Fibroblast of lung (primary cell): ENCODE results near the gene HSH2D. TPM values are rescaled to one million over a fixed set of nuclear protein-coding genes. Genes with fewer than 3 reads are reported as not detected.
A peak's percentile ranks its signal among the peaks of the same experiment; 100 is the strongest.

Source experiments
- DNase-seq, 2 donors: peaks; one replicate each; pipeline versions ENCODE4 v3.0.0 to v3.0.0-alpha.2; 2010; ENCODE audit warnings: low read depth in 2 of 2
- H2AFZ ChIP-seq: 2 replicates; pipeline ENCODE4 v1.5.1; 2012; ENCODE audit warnings: low read length, control low read depth, inconsistent platforms
- H3K27ac ChIP-seq: 2 replicates; pipeline ENCODE4 v1.5.1; 2011; ENCODE audit warnings: low read length, control low read depth; ENCODE audit not compliant: insufficient read depth
- H3K27me3 ChIP-seq: 2 replicates; pipeline ENCODE4 v1.5.1; 2011; ENCODE audit warnings: mild to moderate bottlenecking, low read length; ENCODE audit not compliant: control insufficient read depth, insufficient read depth
- H3K36me3 ChIP-seq: 2 replicates; pipeline ENCODE4 v1.5.1; 2011; ENCODE audit warnings: low read length; ENCODE audit not compliant: control insufficient read depth, insufficient read depth
- H3K4me1 ChIP-seq: 2 replicates; pipeline ENCODE4 v1.5.1; 2011; ENCODE audit warnings: low read length; ENCODE audit not compliant: control insufficient read depth, insufficient read depth; ENCODE audit errors: extremely low read depth
- H3K4me2 ChIP-seq: 2 replicates; pipeline ENCODE4 v1.5.1; 2011; ENCODE audit warnings: low read length, control low read depth; ENCODE audit not compliant: insufficient read depth; ENCODE audit errors: extremely low read depth
- H3K4me3 ChIP-seq, 4 experiments: fragments of 200-600 bp in 1 of 4; sonication (generic) in 1 of 4; replicated peaks in 1 of 4; 2 replicates each; pipeline ENCODE4 v1.5.1; 2011 to 2016; ENCODE audit warnings: low read length in 4 of 4, low read depth in 3 of 4, mild to moderate bottlenecking in 3 of 4, control low read depth in 2 of 4, inconsistent platforms in 1 of 4, mixed read lengths in 1 of 4; ENCODE audit not compliant: insufficient read depth in 1 of 4; ENCODE audit errors: control extremely low read depth in 1 of 4
- H3K79me2 ChIP-seq: 2 replicates; pipeline ENCODE4 v1.5.1; 2012; ENCODE audit warnings: mild to moderate bottlenecking, low read length, inconsistent platforms; ENCODE audit not compliant: control insufficient read depth, insufficient read depth
- H3K9ac ChIP-seq: 2 replicates; pipeline ENCODE4 v1.5.1; 2011; ENCODE audit warnings: mild to moderate bottlenecking, low read length, control low read depth; ENCODE audit not compliant: insufficient read depth
- H3K9me3 ChIP-seq: 2 replicates; pipeline ENCODE4 v1.5.1; 2012; ENCODE audit warnings: low read depth, low read length; ENCODE audit not compliant: control insufficient read depth, insufficient read depth
- H4K20me1 ChIP-seq: 2 replicates; pipeline ENCODE4 v1.5.1; 2011; ENCODE audit warnings: low read length; ENCODE audit not compliant: control insufficient read depth, insufficient read depth; ENCODE audit errors: extremely low read depth
- EZH2 ChIP-seq: IDR thresholded peaks from 2 replicates; pipeline ENCODE4 v1.5.1; 2012; ENCODE audit warnings: low read length, control low read depth, mild to moderate bottlenecking; ENCODE audit errors: missing control alignments
- polyA plus RNA-seq, 2 donors: library from polyadenylated mRNA; depleted of rRNA in 1 of 2; stranded (reverse) in 1 of 2; unstranded in 1 of 2; fragments of >200 nt; gene quantifications; 2 replicates each; pipeline ENCODE4 v1.2.1, GENCODE V29; 2011 to 2012; ENCODE audit warnings: missing spikeins in 1 of 2
- total RNA-seq: library from RNA; depleted of rRNA; stranded (reverse); fragments of >200 nt; gene quantifications from 2 replicates; pipeline ENCODE4 v1.2.1, GENCODE V29; 2014
- TF ChIP-seq, protein P1 (sequence below), 2 donors: IDR thresholded peaks in 1 of 2; conservative IDR thresholded peaks in 1 of 2; 1 replicate in 1 of 2; 2 replicates in 1 of 2; pipeline ENCODE4 v1.5.1; 2011 to 2012; ENCODE audit warnings: low read length in 2 of 2, control low read depth in 1 of 2, inconsistent platforms in 1 of 2, low read depth in 1 of 2, mild to moderate bottlenecking in 1 of 2

HSH2D gene
- total and polyA plus RNA-seq, 2 donors (not counting 1 experiment from before 2014, with no cell fraction given) = not detected

DNA sequence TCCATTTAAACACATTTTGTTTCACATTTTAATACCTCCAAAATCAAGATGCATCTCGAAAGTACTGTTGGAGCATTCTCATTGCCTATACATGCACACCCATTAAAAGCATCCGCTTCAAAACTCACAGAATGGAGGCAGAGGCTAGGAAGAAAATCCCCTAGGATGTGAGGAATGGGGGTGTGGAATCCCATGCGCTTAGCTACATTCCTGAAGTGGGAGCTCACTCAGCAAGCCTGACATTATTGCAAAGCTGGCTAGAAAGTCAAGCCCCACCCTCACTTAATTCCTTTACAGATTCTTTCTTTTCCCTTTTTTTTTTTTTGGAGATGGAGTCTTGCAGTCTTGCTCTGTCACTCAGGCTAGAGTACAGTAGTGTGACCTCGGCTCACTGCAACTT lies 37.1 kb downstream of the HSH2D start:
- Histone ChIP-seq H3K4me2 (peak overlapping the region; percentile 40), H2AFZ (no peak overlapping the region), H3K9ac (no peak overlapping the region), H3K4me1 (peaks cover 4% of the 10 kb centered on the region), H3K27ac (no peak overlapping the region), H3K36me3 (no peaks in the 10 kb centered on the region), H3K4me3 (no peak overlapping the region), H3K9me3 (no peaks in the 10 kb centered on the region), H3K79me2 (peaks cover 2% of the 10 kb centered on the region), H4K20me1 (no peaks in the 10 kb centered on the region), H3K27me3 (no peaks in the 10 kb centered on the region)
- peak; percentile 70 to 84 for DNase-seq
- TF ChIP-seq, protein P1, sequence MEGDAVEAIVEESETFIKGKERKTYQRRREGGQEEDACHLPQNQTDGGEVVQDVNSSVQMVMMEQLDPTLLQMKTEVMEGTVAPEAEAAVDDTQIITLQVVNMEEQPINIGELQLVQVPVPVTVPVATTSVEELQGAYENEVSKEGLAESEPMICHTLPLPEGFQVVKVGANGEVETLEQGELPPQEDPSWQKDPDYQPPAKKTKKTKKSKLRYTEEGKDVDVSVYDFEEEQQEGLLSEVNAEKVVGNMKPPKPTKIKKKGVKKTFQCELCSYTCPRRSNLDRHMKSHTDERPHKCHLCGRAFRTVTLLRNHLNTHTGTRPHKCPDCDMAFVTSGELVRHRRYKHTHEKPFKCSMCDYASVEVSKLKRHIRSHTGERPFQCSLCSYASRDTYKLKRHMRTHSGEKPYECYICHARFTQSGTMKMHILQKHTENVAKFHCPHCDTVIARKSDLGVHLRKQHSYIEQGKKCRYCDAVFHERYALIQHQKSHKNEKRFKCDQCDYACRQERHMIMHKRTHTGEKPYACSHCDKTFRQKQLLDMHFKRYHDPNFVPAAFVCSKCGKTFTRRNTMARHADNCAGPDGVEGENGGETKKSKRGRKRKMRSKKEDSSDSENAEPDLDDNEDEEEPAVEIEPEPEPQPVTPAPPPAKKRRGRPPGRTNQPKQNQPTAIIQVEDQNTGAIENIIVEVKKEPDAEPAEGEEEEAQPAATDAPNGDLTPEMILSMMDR (conservative IDR thresholded peaks at IDR 0.05 in 1 of 2, IDR thresholded peaks at IDR 0.05 in 1 of 2; ENCODE audit: low read depth in 1 of 2, low read length in 2 of 2) = no peak
- no peak for TF ChIP-seq EZH2

DNA sequence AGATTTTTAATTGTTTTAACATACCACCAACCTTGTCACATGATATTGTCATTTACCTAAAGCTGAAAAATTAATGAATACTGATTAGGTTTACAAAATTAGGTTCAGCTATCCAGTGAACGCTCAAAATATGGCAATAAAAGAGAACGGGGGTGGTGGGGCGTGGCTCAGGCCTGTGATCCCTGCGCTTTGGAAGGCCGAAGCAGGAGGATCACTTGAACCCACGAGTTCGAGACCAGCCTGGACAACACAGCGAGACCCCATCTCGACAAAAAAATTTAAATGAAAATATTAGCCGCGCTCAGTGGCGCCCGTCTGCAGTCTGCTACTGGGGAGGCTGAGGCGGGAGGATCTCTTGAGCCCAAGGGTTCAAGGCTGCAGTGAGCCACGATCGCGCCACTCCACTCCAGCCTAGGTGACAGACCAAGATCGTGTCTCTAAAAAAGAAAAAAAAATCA lies 41.2 kb downstream of the HSH2D start:
- peak overlapping the region; percentile 38 for H3K27ac ChIP-seq
- no peak for DNase-seq
- TF ChIP-seq EZH2 = no peak
- peaks cover 6% of the 10 kb centered on the region for H3K4me1 ChIP-seq
- no peaks in the 10 kb centered on the region for H3K9me3 ChIP-seq
- peak overlapping the region; percentile 83 for H3K4me2 ChIP-seq
- H3K9ac ChIP-seq = no peak overlapping the region
- no peaks in the 10 kb centered on the region for H4K20me1 ChIP-seq
- peaks cover 9% of the 10 kb centered on the region for H3K36me3 ChIP-seq
- peak overlapping the region; percentile 19 to 93 (median 60) for H3K4me3 ChIP-seq
- H3K27me3 ChIP-seq = no peaks in the 10 kb centered on the region
- peaks cover 27% of the 10 kb centered on the region for H3K79me2 ChIP-seq
- H2AFZ ChIP-seq = peak overlapping the region; percentile 71

DNA sequence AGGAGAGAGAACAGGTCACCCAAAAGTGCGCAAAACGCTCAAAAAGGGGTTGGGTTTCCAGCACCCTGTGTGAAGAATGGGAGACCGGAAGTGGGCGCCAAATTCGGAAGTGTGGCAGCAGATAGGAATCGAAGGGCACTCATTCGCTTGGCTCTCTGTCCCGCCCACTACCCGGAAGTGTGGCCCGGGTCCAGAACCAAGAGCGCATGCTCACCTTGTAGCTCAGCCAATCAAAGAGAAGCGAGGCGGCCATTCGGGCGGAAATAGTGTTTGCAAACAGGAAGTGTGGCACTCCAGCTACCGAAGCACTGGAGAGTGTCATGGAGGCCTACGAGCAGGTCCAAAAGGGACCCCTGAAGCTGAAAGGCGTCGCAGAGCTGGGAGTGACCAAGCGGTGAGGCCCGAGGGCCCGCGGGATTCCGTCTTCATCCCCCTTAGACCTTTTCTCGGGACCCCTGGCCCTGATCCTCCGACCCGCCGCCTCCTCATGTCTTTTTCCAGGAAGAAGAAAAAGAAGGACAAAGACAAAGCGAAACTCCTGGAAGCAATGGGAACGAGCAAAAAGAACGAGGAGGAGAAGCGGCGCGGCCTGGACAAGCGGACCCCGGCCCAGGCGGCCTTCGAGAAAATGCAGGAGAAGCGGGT lies 41.8 kb downstream of the HSH2D start, which contains the start of gene FAM32A:
Gene FAM32A, plus strand, starts transcription at position 288 of the 645 bp plus-strand sequence. Its CDS starts 33 bp downstream, at position 321.
- H4K20me1 ChIP-seq = no peaks in the 10 kb centered on the region
- H3K4me2 ChIP-seq = peak within 1 kb of the TSS; percentile 99
- peaks cover 11% of the 10 kb centered on the region for H3K36me3 ChIP-seq
- TF ChIP-seq, protein P1 (conservative IDR thresholded peaks at IDR 0.05 in 1 of 2, IDR thresholded peaks at IDR 0.05 in 1 of 2; ENCODE audit: low read depth in 1 of 2, low read length in 2 of 2) = peak in 1 of 2 donors; percentile 36
- TF ChIP-seq EZH2 = no peak
- peaks cover 4% of the 10 kb centered on the region for H3K4me1 ChIP-seq
- peak within 1 kb of the TSS; percentile 83 for H3K27ac ChIP-seq
- H3K4me3 ChIP-seq = peak within 1 kb of the TSS; percentile 75 to 93 (median 86)
- H2AFZ ChIP-seq = peak within 1 kb of the TSS; percentile 71
- no peaks in the 10 kb centered on the region for H3K27me3 ChIP-seq
- no peaks in the 10 kb centered on the region for H3K9me3 ChIP-seq
- peak within 1 kb of the TSS; percentile 77 for H3K9ac ChIP-seq
- peak; percentile 99 for DNase-seq
- H3K79me2 ChIP-seq = peaks cover 27% of the 10 kb centered on the region
